Stimulated activated CD8-positive, alpha-beta memory T cell treated with anti-CD3 and anti-CD28 coated beads, Interleukin-2, amount 100 ng/mL, for 1 hour (primary cell): ENCODE data around the gene ZBTB20.

Experiments used
- DNase-seq, 2 donors: peaks; one replicate each; pipeline ENCODE4 v3.0.0-alpha.2; 2020; ENCODE audit warnings: low read depth in 2 of 2

Gene ZBTB20

DNA sequence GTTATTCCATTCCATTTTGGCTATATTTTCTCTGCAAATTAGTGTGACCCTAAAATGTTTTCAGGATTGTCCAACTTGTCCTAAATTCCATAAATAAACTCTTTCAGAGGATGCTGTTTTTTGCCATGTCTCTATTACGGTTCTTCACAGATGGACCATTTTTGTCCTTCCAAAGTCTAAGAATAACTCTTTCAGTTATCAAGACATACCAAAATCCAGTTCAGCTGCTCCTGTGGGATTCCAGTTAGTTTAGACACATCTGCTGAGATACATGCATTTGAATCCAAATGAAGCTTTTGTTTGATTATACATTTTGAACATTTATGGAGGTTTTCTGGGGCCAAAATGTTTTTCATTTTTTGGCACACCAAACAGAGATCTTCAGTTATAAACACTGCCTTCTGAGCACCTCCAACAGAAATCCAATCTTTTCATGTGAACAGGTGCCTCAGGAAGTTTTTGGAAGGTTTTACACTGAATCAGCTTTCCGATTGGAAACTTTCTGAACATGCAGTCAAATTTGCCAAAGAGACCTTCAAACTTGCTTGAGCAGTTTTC lies 772.6 kb downstream of the ZBTB20 start:
- no peak for DNase-seq

DNA sequence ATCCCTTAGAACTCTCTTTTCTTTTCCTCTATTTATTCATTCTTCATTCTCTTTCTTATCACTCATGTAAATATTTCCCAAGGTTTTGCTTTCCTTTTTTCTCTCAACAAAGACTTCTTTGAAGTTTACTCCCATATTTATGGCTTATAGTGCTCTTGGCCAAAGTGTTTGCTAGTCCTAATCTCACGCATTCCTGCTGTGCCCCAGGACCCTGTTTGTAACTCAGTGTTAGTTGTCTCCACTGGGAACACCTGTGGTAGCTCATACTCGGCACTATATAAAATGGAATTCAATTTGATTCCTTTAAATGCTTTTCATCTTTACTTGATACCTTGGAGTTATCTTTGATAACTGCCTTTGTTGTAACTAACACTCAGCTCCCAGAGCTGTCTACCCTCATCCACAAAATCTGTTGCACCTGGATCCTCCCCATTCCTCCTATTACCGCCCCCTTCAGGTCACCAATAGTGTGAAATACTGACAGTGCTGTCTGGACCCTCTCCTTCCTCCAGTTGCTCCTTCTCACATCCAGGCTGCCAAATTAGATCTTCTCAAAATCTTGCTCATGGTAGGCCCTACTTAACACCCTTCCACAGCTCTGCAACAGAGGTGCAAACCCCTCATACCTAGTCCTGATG lies 776.4 kb downstream of the ZBTB20 start:
- no peak for DNase-seq

GRCh38 chr3:114365909-114366308 lies 781.2 kb downstream of the ZBTB20 start:
- no peak for DNase-seq

DNA sequence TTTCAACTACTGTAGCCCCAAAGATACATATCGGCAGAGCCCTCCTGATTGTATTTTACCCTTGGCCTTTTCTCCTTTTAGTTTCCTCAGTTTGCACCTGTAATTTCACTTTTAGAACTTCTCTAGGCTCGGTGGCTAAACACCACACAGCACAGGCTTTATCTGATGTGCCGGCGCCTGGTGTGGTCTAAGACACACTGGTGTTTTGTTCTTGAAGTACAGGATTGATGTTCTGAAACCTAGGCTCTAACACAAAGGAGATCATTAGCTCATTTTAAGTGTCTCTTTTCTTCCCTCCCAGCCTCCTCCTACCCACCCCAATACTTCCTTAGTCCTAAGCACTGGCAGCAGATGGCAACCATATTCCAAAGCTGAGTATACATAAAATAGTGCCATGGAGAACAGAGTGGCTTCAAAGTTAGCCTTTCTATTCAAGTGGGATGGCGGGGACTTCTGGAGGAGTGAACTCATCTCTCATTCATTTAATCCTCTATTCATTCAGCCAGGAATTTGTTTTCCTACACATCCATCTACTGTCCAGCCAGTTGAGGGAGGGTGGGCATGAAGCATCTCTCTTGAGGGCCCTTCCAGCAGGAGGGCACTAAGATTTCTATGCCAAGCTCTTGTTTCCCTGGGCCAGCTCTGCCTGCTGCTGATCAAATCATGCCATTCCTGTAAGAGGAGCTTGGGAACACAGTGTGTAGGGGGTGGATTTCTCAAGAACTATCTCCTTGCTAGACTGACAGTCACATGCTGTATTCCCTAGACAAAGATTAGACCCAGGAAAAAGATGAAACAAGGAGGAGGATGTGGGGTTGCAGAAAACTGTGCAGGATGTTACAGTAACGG lies 782.1 kb downstream of the ZBTB20 start:
- no peak for DNase-seq

DNA sequence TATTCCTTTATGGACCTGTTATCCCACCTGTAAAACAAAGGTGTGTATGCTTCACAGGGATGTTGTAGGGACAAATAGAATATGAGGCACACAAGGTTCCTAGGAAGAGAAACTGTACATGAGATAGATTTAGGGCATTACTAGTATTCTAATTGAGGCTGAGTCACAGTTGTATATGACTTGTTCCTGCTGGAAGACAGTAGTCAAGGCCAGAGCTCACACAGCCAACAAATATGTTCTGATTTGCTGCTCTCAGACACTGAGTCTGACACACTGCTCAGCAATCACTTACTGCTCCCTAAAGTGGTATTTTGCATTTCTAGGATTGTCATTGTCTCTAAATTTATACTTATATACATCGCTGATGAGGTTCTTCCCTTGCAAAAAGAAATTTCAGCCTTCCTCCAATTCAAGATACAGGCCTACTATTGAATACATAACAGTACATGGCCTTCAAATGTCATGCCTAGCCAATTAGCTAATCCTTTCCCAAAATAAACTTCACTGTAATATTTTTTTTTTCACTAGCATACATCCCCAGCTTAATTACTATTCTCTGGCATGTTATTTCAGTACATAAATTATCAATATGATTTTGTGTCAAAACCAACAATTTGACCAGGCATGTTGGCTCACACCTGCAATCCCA lies 783.4 kb downstream of the ZBTB20 start:
- DNase-seq, result no peak

DNA sequence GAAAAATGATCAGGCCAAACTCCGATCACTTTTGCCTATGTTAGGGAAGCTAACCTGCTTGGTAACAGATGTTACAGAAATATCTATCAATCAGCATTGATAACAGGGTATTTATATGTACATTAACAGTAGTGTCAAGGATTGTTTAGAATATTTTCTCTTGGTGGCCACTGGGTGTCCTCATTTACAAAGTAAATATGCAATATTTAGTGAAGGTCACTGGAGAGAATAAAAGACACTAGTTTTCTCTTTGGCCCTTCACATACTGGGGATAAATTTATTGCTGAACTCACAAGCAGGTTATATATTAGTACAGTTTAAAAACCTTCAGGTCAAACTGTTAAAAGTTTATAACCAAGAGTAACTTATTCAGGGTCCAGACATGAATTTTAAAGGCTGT lies 784.3 kb downstream of the ZBTB20 start:
- DNase-seq, result no peak

- DNase-seq, result no peak
Observed at GRCh38 chr3:114361391-114361790, 785.7 kb downstream of the ZBTB20 start.

- DNase-seq, result no peak
Observed at GRCh38 chr3:114356525-114356924, 790.6 kb downstream of the ZBTB20 start.

DNA sequence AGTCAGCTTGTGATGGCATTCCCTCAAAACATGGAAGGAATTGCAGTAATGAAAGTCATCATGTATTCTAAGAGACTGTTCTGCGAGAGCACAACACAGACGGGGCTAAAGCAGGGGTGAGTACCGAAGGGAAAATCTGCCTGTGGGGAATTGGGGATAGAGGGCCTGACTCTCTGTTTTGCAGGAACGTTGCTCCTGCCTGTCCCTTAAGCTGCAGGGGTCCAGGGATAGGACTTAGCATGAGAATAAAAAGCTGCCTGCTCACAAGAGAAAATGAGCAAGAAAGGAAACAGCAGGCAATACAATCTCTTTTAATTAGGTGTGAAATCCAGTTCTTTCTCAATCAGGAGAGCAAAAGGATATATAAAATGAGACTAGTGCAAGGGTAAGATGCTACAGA lies 791.0 kb downstream of the ZBTB20 start:
- DNase-seq, result no peak

GRCh38 chr3:114355653-114356052 lies 791.4 kb downstream of the ZBTB20 start:
- DNase-seq, result no peak

- DNase-seq, result no peak
Observed at GRCh38 chr3:114351822-114352145, 795.3 kb downstream of the ZBTB20 start.

- DNase-seq, result no peak
Observed at GRCh38 chr3:114351123-114351821, 795.8 kb downstream of the ZBTB20 start.

DNA sequence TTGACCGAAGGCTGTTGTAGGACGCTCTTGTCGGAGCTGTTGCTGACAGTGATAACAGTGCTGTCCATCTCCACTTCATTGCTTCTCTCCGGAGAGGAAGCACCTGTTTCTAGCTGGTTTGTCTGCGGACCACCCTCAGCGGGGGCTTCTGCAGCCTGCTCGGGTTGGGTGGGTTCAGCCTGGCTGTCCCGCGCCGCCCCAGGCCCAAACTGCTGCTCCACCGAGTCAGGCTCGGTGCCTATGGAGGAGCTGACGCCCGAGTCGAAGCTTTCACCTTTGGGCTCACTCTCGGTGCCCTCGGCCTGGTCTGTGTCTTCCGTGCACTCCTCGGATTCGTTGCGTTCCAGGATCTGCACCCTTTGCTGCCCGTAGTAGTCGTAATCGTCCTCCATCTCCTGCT lies 796.4 kb downstream of the ZBTB20 start:
- no peak for DNase-seq

DNA sequence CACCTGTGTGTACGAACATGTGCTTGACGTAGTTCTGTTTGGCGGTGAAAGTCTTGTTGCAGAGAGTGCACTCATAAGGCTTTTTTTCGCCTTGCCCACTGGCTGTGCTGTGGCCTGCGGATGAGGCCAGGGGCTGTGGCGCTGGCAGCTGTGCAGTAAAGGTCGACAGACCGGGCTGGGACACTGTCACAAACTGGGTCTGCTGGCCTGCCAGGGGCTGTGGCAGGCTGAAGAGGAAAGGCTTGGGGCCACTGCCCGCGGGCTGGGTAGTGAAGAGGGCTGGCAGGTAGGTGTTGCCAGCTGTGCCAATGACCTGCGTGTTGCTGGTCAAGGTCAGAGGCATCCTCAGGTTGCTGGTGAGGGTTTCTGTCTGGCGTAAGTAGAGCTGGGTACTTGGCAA lies 796.8 kb downstream of the ZBTB20 start:
- DNase-seq, result no peak

- no peak for DNase-seq
Observed at GRCh38 chr3:114344492-114344891, 802.6 kb downstream of the ZBTB20 start.

DNA sequence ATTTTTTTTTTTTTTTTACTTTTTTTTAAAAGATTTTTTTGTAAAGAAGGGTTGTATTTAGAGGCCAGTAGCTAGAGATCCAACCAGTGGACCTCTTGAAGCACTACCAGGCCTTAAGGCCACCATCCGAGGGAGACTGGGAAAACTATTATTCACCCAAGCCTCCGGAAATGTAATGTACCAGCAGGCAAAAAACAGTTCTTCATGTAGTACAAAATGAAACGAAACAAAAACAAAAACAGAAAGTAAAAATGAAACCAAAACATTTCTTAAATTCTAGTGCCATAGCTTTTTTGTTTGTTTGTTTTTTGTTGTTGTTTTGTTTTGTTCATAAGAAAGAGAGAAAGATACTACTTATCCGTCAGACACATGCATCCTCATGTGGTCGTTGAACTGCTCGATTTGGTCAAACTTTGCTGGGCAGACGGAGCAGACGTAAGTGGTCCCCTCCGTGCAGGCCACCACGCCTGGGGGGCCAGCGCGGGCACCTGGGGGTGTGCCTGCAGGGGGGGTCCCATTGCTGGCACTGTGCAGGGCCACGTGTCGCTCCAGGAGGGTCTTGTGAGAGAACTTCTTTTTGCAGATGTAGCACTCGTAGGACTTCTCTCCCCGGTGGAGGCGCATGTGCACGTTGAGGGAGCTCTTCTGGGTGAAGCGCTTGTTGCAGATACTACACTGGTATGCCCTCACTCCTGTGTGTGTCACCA lies 808.3 kb downstream of the ZBTB20 start:
- DNase-seq, result no peak

DNA sequence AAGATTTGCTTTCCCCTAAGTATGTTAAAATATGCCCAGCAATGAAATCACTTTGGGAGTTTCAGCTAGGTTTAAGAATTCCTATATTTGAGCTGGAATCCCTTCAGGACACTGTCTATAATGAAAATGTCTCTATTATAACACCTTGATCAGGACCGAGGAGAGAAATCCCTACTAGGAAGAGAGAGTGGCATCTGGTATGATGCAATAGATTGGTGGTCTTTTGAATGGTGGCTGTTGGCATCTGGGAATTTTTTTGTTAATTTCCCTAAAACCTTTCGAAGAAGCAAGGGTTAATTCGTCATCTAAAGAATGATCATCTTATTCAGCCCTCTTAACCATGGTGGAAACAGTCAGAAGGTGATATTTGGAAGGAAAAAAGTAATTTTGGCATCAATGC lies 810.2 kb downstream of the ZBTB20 start:
- no peak for DNase-seq

DNA sequence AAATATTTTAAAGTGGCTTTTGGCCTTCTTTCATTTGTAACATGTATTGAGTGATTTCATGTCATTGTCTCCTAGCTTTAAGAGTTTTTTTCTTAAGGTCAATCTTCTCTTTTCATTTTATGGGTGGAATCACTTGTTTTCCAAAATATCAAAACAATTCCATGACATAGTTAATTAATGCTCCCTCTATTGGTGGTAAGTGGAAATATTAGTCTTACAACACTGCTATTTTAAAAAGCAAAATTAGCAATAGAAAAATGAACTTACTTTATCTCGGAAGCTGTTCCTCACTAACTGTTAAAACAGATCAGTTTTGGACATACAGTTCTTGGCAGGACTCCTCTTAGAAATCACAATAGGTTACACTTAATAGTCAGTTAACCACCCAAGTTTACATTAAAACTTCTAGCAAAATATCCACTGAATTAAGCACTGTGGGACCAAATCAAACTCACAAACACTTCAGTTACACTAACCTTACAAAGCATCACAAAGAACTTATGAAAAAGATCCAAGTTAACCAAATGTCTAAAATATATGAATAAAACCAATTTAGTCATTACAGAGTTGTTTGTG lies 810.9 kb downstream of the ZBTB20 start:
- no peak for DNase-seq

GRCh38 chr3:114333923-114334240 lies 813.2 kb downstream of the ZBTB20 start:
- no peak for DNase-seq

GRCh38 chr3:114333180-114333922 lies 813.7 kb downstream of the ZBTB20 start:
- DNase-seq, result no peak
